Embryonic facial prominence (tissue), 1 donor: ENCODE results near the gene TMEM222.

Experiments used
- DNase-seq: peaks from one replicate; pipeline ENCODE4 v3.0.0-alpha.2; 2016; ENCODE audit errors: extremely low spot score

The TMEM222 gene

DNA sequence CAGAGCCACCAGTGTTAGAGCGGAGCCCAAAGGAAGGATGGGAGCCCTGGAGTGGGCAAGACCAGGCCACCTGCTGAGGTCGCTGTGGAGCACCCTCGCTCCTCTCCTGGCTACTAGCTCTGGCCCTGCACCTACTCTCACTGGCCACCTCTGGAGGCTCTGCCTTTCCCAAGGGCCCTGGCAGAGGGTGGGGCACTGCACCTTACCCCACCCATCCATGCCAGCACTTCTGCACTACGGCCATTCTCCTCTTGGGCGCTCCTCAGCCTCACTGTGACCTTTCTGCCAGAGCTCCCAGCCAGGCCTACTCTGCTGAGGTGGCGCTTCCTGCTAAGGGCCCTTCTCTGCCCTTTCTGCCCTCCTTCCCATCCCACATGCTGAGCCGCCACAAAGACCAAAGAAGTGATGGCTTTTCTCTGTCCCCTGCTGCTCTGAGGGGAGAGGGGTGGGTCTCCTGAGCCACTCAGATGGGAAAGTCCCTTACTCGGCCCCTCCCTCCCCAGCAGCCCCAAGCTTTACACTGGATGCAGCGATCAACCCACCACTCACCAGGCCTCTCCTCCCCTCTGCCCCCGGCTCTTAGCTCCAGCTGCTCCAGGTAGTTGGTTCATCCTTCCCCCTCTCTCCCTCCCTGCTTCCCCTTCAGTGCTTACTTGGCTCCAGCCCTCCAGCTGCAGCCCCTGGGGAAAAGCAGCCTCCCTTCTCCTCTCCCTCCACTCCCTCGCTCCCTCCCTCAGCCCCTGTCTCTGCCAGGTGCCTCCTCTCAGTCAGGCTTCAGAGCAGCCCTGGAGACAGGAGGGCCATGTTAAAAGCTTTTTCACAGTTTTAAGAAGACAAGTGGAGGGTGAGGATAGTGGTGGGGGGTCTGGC lies 14.8 kb upstream of the TMEM222 start:
- DNase-seq = no peak

DNA sequence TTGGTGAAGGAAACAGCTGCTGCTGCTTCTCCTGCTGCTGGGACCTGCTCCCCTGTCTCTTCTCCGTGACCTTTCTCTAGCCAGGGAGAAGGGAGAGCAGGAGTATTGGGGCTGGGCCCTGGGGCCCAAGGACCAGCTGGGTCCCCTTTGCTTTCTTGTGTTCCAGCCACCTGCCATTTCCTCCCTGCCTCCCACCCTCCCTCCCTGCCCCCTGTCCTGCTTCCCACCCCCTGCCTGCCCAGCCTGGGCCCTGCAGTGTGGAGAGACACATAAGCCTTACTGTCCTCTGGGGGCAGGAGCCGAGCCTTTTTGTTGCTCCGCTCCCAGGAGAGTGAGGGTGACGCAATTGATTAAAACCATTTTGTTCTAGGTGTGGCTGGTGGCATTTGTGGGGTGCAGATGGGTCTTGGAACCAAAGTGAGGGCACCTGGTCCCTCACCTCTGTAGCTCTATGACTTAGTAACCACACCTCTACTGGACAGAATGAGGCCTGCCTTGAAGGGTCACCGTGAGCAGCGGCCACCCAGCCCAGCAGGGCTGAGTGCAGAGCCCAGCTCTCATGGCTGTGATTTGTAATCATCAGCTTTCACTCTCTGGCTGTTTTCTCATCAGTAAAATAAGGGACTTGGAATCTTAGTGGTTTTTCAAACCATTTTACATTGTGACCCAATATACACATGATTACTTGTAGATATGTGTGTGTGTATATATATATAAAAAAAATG lies 13.9 kb upstream of the TMEM222 start:
- DNase-seq = no peak

GRCh38 chr1:27314169-27314568 lies 7.8 kb upstream of the TMEM222 start:
- DNase-seq = no peak

- no peak for DNase-seq
Observed at GRCh38 chr1:27314737-27315136, 7.2 kb upstream of the TMEM222 start.

DNA sequence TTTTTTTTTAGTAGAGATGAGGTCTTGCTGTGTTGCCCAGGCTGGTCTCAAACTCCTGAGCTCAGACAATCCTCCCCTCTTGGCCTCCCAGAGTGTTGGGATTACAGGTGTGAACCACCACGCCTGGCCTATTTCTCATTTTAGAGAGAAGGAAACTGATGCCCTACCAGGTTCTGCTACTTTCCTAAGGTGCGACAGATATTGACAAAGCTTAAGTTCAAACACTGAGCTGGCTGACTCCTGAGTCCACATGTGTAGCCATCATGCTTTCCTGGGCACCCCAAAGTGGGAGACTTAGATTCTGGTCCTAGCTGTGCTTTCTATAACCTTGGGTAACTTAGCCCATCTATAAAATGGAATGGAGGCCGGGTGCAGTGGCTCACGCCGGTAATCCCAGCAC lies 5.1 kb upstream of the TMEM222 start:
- no peak for DNase-seq

GRCh38 chr1:27318136-27318535 lies 3.8 kb upstream of the TMEM222 start:
- no peak for DNase-seq

DNA sequence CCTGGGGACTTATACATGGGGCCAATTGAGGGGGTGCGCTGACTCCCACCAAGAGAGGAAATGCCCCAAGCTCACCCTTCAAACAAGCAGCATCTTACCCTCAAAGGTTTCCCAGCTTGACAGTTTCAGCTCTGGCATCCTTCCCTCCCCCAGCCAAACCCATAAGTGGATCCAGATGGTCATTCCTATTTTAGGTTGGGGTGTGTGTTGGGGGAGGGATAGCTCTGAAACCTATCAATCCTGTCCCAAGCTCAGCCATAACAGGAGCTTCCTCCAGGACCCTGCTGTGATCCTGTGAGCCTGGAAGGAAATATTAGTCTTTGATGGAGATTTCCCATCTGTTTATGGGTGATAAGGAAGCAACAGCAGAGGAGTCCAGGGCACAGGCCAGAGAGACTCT lies 3.4 kb upstream of the TMEM222 start:
- DNase-seq = no peak

GRCh38 chr1:27322569-27323240 lies 742 bp downstream of the TMEM222 start:
- no peak for DNase-seq

- no peak for DNase-seq
Observed at GRCh38 chr1:27325286-27325685, 3.3 kb downstream of the TMEM222 start.

GRCh38 chr1:27327964-27328363 lies 6.0 kb downstream of the TMEM222 start:
- no peak for DNase-seq

DNA sequence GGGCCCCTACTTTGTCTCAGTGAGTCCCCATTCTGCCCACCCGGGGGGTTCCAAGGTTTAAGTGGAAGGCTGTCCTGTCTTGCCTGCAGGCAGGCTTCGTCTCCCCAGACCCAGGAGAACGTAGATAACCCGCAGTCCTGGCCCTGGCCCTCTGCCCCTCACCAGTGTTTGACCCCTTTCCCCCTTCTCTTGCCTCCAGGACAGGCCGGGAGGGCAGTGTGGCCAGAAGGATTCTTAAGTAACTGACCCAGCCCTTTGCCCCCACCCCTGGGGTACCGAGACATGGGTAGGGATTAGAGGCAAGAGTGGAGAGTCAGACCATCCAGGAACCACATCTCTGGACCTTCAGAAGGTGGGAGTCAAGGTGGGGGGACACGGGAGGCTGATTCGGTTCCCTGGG lies 8.8 kb downstream of the TMEM222 start:
- DNase-seq = no peak

- DNase-seq = no peak
Observed at GRCh38 chr1:27331426-27331825, 9.5 kb downstream of the TMEM222 start.

DNA sequence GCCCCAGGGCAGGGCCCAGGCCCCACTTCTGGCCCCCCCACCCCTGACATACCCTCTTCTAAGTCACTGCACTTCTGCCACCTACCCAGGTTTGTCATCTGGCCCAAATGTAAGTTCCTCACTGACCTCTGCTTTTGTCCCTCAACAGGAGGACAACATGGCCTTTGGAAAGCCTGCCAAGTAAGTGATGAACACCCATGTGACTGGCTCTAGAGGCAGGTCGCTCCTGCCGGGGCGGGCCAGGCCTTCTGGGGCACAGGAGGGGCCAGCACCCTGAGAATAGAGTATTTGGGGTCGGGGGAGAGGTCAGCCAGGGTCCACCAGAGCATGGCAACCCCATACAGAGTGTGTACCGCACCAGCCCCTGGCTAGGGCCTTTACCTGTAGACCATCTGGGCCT lies 10.0 kb downstream of the TMEM222 start:
- DNase-seq = no peak

DNA sequence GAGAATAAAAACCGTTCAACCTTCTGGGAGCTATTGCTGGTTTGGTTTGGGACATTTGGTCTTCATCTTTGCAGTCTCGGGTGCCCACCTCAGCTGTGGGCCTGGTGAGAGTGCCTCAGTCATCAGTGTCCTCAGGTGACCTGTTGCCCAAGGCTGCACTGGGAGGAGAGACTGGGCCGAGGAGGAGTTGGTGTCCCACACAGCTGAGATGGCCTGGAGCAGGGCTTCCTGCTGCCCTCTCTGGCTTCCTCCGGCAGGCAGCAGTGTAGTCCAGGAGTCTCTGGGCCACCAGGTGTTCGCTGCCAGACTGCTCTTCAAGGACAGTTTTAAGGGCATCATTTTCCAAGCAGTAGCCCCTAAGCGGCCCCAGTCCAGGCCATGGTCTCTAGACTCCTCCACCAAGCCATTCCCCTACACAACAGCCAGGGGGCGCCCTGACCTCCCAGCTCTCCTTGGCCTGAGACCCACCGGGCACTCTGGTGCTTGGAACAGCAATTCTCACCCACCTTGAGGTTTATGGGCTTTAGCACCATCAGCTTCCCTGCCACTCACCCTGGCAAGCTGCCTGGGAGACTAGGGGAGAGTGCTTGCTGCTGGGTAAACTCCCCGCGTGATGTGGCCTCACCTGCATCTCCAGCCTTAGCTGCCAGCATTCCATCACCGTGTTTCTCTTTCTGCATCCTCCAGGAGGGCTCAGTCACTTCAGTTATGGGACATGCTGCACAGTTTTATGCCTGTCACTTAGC lies 10.7 kb downstream of the TMEM222 start:
- DNase-seq = no peak

DNA sequence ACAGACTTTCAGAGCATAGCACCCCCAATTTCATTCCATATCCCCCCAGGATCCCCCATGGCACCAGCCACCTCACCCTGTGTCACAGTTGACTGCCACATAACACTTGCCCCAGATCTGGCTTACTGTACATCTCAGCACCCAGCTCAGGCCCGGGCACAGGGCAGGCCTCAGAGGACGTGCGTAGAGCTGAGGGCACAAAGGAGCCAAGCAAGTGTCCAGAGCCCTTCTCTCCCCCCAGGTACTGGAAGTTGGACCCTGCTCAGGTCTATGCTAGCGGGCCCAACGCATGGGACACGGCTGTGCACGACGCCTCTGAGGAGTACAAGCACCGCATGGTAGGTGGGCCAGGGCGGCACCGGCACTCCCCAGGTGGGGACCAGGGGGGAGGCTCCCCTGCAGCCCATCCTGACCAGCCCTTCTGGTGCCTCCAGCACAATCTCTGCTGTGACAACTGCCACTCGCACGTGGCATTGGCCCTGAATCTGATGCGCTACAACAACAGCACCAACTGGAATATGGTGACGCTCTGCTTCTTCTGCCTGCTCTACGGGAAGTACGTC lies 11.8 kb downstream of the TMEM222 start:
- no peak for DNase-seq

DNA sequence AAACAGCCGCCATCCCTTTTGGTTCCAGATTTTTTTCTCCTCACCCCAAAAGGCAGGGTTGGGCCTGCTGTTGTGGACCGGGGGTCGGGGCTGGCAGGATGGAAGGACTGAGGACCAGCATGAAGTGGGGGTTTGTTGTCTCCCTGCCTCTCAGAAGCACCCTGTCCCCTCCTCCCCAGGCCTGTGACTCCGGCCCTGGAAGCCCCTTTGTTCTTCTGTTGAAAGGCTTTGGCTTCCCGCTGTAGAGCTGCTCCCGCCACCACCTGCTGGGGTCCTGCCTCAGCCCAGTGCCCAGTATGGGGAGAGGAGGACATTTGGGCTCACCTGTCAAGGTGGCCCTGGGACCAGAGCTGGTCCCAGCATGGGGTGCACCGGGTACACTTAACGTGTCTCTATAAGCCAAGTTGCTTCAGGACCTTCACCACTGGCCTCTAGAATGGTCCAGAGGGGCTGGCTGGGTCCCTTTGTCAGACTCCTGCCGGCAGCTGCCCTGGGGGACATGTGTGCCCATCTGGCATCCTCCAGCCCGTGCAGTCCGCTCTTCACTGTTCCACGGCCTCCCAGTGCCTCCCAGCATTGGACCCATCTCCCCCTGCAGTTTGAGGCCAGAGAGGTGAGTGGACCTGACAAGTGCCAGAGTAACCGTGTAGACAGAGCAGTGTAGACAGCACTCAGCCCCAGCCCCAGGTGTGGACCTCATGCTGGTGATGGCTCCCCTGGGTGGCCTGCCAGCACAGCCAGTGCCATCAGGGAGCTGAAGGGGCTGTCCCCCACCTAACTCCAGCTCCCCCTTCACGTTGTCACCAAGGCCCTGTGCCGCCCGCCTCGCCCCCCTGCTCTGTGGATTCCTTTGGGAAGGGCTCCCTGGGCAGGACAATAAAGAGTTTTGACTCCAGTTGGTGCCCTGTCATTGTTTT lies 13.8 kb downstream of the TMEM222 start:
- DNase-seq = no peak

- no peak for DNase-seq
Observed at GRCh38 chr1:27336756-27337155, 14.8 kb downstream of the TMEM222 start.

- no peak for DNase-seq
Observed at GRCh38 chr1:27338751-27339150, 16.8 kb downstream of the TMEM222 start.

DNA sequence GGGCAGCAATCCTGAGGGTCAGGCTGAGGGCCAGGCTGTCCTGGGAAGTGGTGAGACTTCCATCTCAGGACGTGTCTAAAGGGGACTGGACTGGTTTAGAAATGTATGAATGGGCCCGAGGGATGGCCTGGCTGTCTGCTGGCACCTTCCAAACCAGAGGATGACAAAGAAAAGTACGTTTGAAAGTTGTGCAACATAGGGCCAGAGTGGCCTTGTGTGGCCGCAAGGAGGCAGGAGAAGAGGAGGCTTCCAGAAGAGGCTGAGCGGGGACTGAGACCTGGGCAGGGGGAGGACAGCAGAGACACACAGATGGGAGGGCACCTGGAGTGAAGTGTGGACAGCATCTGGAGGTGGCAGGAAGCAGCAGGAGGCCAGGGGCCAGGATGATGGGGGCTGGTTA lies 17.2 kb downstream of the TMEM222 start:
- no peak for DNase-seq

DNA sequence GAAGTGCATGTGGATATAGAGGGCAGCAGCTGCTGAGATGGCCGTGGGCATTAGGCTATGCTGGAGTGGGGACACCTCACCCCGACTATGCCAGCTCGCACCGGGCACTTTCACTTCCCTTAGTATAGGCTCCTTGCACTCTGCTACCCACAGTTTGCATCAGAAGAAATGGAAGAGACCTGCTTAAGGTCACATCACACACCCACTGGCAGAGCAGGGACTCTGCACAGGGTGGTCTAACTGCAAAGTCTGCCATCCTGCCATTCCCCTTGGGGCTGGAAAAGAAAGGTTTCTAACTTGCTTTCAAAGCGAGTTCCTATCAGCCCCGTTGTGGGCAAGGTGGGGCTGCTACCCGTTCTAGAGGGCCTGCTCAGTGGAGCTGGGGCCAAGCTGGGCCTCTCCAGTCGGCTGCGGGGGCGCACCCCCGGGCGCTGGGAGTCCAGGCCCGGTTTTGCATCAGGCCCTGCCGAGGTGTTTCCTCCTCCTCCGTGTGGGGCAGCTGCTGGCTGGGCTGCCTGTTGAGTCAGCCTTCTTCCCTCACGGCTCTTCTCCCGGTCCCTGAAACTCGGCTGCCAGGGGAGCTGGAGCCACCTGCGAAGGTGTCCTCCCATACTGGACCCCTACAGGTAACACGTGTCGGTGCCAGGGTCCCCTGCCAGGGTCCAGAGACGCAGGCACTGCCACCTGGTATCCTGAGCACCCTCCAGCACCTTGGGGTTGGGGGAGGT lies 19.7 kb downstream of the TMEM222 start, which contains the start of gene SYTL1:
SYTL1 (plus strand) TSS at position 498 of the 728 bp plus-strand sequence. CDS start 3,313 bp downstream, outside the sequence.
- DNase-seq = no peak
